ENCODE data around the gene PRG3. TPM values are rescaled to one million over a fixed set of nuclear protein-coding genes. Genes with fewer than 3 reads are reported as not detected.

PRG3 gene
- total and polyA plus RNA-seq, 2 donors (not counting 3 experiments of a cell fraction or from before 2014, with no cell fraction given), result not detected

GRCh38 chr11:57332694-57333440 is 48.1 kb downstream of the PRG3 start:
- TF ChIP-seq EZH2 (IDR thresholded peaks at IDR 0.05; ENCODE audit: borderline replicate concordance, low read depth, low read length, severe bottlenecking), result no peak
- no peak for TF ChIP-seq JUN (IDR thresholded peaks at IDR 0.05; ENCODE audit: borderline replicate concordance, insufficient read depth, insufficient read length, low read depth)
- no peak for TF ChIP-seq CTCF (IDR thresholded peaks at IDR 0.05; ENCODE audit: extremely low read depth in 1 of 2, insufficient read depth in 1 of 2, low read depth in 1 of 2, low read length in 2 of 2)
- TF ChIP-seq MAX (IDR thresholded peaks at IDR 0.05; ENCODE audit: insufficient read depth, insufficient read length), result no peak
- Histone ChIP-seq H3K36me3 (ENCODE audit: control insufficient read depth in 2 of 2, extremely low read depth in 1 of 2, insufficient read depth in 2 of 2, low read length in 2 of 2) (peaks cover 31 to 33% of the 10 kb centered on the region in 2 experiments), H3K4me3 (replicated peaks in 1 of 3; ENCODE audit: insufficient read depth in 1 of 3, low read depth in 1 of 3, low read length in 3 of 3) (no peak overlapping the region), H2AFZ (ENCODE audit: low read depth, low read length) (no peak overlapping the region), H4K20me1 (replicated peaks; ENCODE audit: control insufficient read depth, extremely low read depth, insufficient read depth, low read length) (no peaks in the 10 kb centered on the region), H3K9me3 (replicated peaks; ENCODE audit: control insufficient read depth, insufficient read depth, low read length) (no peaks in the 10 kb centered on the region), H3K27me3 (ENCODE audit: control insufficient read depth in 2 of 2, insufficient read depth in 2 of 2, low read length in 2 of 2) (no peaks in the 10 kb centered on the region), H3K4me1 (ENCODE audit: control insufficient read depth, extremely low read depth, insufficient read depth, low read length) (peaks cover 17% of the 10 kb centered on the region), H3K4me2 (ENCODE audit: insufficient read depth, low read length) (no peak overlapping the region), H3K9ac (replicated peaks; ENCODE audit: extremely low read depth, insufficient read depth, low read length) (no peak overlapping the region), H3K27ac (ENCODE audit: insufficient read depth, low read depth, low read length) (no peak overlapping the region), H3K79me2 (ENCODE audit: control insufficient read depth, insufficient read depth, low read length) (peaks cover 28% of the 10 kb centered on the region), H3K9me1 (replicated peaks; ENCODE audit: control insufficient read depth, extremely low read depth, insufficient read depth, low read length) (no peaks in the 10 kb centered on the region)
- dilution Hi-C loops (cut with MboI; ENCODE audit: extremely low pct_ligation_motif_present, low sequenced_read_pairs) (no loop called here), intact Hi-C loops (cut with micrococcal nuclease) (no loop called here)
- FAIRE-seq (no peak), DNase-seq (ENCODE audit: low read depth, low spot score) (no peak)
- no TSS peak for BruUV-seq (replicated peaks)
- CTCF ChIA-PET, result no interaction called here
- POLR2A ChIA-PET, result no interaction called here

Data from endothelial cell of umbilical vein (primary cell).